HepG2 (cell line): ENCODE measurements around the gene HLCS. TPM values are rescaled to one million over a fixed set of nuclear protein-coding genes. Genes with fewer than 3 reads are reported as not detected.

Source experiments
- ATAC-seq: fragments of 200-7000 bp; cut with Tn5 transposase; 3 replicates; pipeline ENCODE4 v1.9.1; 2020; ENCODE audit warnings: mild to moderate bottlenecking, moderate library complexity
- BruUV-seq: library from RNA; stranded (reverse); fragments of 400-500 nt; replicated peaks from 2 replicates; lab custom pipeline; 2021; lab: Mats Ljungman, UMichigan
- CTCF ChIA-PET: fragments of 300-600 bp; formaldehyde crosslinking; extraction: SDS; loops from one replicate; lab custom pipeline; 2021; ENCODE audit warnings: low total read pairs, inconsistent platforms, low intra/inter-chr PET ratio; lab: Yijun Ruan, JAX
- POLR2A ChIA-PET: fragments of 350-600 bp; sonication (Branson Sonifier 250); formaldehyde crosslinking; loops from one replicate; lab custom pipeline; 2020; ENCODE audit warnings: antibody characterized with exemption, inconsistent platforms; lab: Yijun Ruan, JAX
- DNase-seq: peaks from one replicate; pipeline ENCODE4 v3.0.0-alpha.2; 2015; ENCODE audit warnings: low spot score
- FAIRE-seq: peaks from 3 replicates; lab custom pipeline; 2011; peaks lifted over from hg19 to GRCh38; lab: Jason Lieb, UNC
- H2AFZ ChIP-seq: one replicate; pipeline ENCODE4 v1.6.1; 2011; ENCODE audit warnings: low read length, inconsistent platforms
- H3K27ac ChIP-seq: fragments of 300-600 bp; 3 replicates; pipeline ENCODE4 v1.8.0; 2011; ENCODE audit warnings: mixed run types, mild to moderate bottlenecking, mixed read lengths, low read length, inconsistent platforms; ENCODE audit not compliant: insufficient read depth; ENCODE audit errors: extremely low read length
- H3K27me3 ChIP-seq, 2 experiments: fragments of 200-600 bp in 1 of 2; 2 replicates in 1 of 2; 3 replicates in 1 of 2; pipeline versions ENCODE4 v1.6.0 to v1.8.0; 2011; ENCODE audit warnings: low read length in 2 of 2, mild to moderate bottlenecking in 2 of 2, moderate library complexity in 2 of 2, inconsistent platforms in 1 of 2; ENCODE audit not compliant: insufficient read depth in 2 of 2, control insufficient read depth in 1 of 2
- H3K36me3 ChIP-seq, 2 experiments: fragments of 200-600 bp in 1 of 2; replicated peaks in 1 of 2; 2 replicates in 1 of 2; 3 replicates in 1 of 2; pipeline versions ENCODE4 v1.5.1 to v1.8.0; 2011; ENCODE audit warnings: low read length in 2 of 2, inconsistent platforms in 1 of 2; ENCODE audit not compliant: insufficient read depth in 2 of 2, control insufficient read depth in 1 of 2
- H3K4me1 ChIP-seq: 2 replicates; pipeline ENCODE4 v1.5.1; 2012; ENCODE audit warnings: low read length, inconsistent platforms; ENCODE audit not compliant: insufficient read depth
- H3K4me2 ChIP-seq: 2 replicates; pipeline ENCODE4 v1.6.0; 2011; ENCODE audit warnings: low read depth, low read length, inconsistent platforms
- H3K4me3 ChIP-seq, 3 experiments: fragments of 200-600 bp in 1 of 3; sonication (generic), shearing (Covaris generic) in 1 of 3; replicated peaks in 1 of 3; 2 replicates each; pipeline ENCODE4 v1.5.1; 2011 to 2016; ENCODE audit warnings: low read length in 3 of 3, inconsistent platforms in 2 of 3, low read depth in 2 of 3, mild to moderate bottlenecking in 2 of 3, control low read depth in 1 of 3, mixed read lengths in 1 of 3; ENCODE audit not compliant: insufficient read depth in 1 of 3
- H3K79me2 ChIP-seq: one replicate; pipeline ENCODE4 v1.6.1; 2011; ENCODE audit warnings: low read length, inconsistent platforms; ENCODE audit not compliant: insufficient read depth
- H3K9ac ChIP-seq: 2 replicates; pipeline ENCODE4 v1.6.0; 2011; ENCODE audit warnings: mild to moderate bottlenecking, low read depth, low read length, inconsistent platforms; ENCODE audit not compliant: insufficient read depth
- H3K9me3 ChIP-seq: 2 replicates; pipeline ENCODE4 v1.5.1; 2012; ENCODE audit warnings: mild to moderate bottlenecking, low read length
- H4K20me1 ChIP-seq: 2 replicates; pipeline ENCODE4 v1.6.0; 2011; ENCODE audit warnings: inconsistent platforms, mild to moderate bottlenecking, low read length, moderate library complexity; ENCODE audit not compliant: insufficient read depth
- NR2F2 ChIP-seq: IDR thresholded peaks from 2 replicates; pipeline ENCODE4 v1.6.1; 2012; ENCODE audit warnings: low read depth, inconsistent platforms, borderline replicate concordance
- ZBTB7A ChIP-seq: sonication (generic); formaldehyde crosslinking; IDR thresholded peaks from 2 replicates; pipeline ENCODE4 v1.8.0; 2022; ENCODE audit warnings: mild to moderate bottlenecking, missing genetic modification reagents
- ZMYM3 ChIP-seq: sonication (generic); formaldehyde crosslinking; IDR thresholded peaks from 2 replicates; pipeline ENCODE4 v1.5.1; 2020; ENCODE audit warnings: mild to moderate bottlenecking, missing genetic modification reagents
- ZNF253 ChIP-seq: sonication (generic); formaldehyde crosslinking; IDR thresholded peaks from 2 replicates; pipeline ENCODE4 v1.8.0; 2022; ENCODE audit warnings: mild to moderate bottlenecking, missing genetic modification reagents, borderline replicate concordance
- ZNF382 ChIP-seq: sonication (generic); formaldehyde crosslinking; IDR thresholded peaks from 2 replicates; pipeline ENCODE4 v1.5.0; 2020; ENCODE audit warnings: missing genetic modification reagents, mild to moderate bottlenecking, borderline replicate concordance
- WGBS: methylation state at CpG from one replicate; pipeline ENCODE4 v1.1.6; 2017; ENCODE audit warnings: low lambda C conversion rate; 5-methylcytosine and 5-hydroxymethylcytosine counted together
- in situ Hi-C: cut with HindIII; loops from 2 replicates; pipeline ENCODE4 v1.10.0; 2017; ENCODE audit warnings: low pct_unique_long_range_greater_than_20kb; ENCODE audit not compliant: extremely low pct_ligation_motif_present
- intact Hi-C: fragments of 100-400 bp; cut with micrococcal nuclease; formaldehyde crosslinking; loops from one replicate; pipeline ENCODE4 v1.10.0; 2022; ENCODE audit not compliant: unreplicated experiment
- polyA plus RNA-seq, 8 experiments: library from polyadenylated mRNA; depleted of rRNA in 3 of 8; stranded (reverse) in 7 of 8; unstranded in 1 of 8; fragments of >200 nt; fragmentation: Illumina TruSeq in 4 of 8; extraction: Trizol in 4 of 8; gene quantifications; 2 replicates each; pipeline versions ENCODE4 v1.2.1 to v1.2.3, GENCODE V29; 2011 to 2016; ENCODE audit warnings: low read depth in 4 of 8, missing spikeins in 1 of 8, mixed read lengths in 1 of 8; ENCODE audit not compliant: insufficient read depth in 1 of 8
- total RNA-seq, 5 experiments: library from RNA; depleted of rRNA; stranded (reverse); fragments of >200 nt; fragmentation: Illumina TruSeq; extraction: Trizol; gene quantifications; 2 replicates each; pipeline ENCODE4 v1.2.3, GENCODE V29; 2016; ENCODE audit warnings: low read depth in 1 of 5
- TF ChIP-seq, protein P1 (sequence below): IDR thresholded peaks from 2 replicates; pipeline ENCODE4 v1.6.1; 2016; ENCODE audit warnings: low read depth, missing genetic modification reagents, missing compliant biosample characterization

HLCS gene
- total and polyA plus RNA-seq, 2 of the 13 experiments (the other 11 are each of a cell fraction or from before 2014, with no cell fraction given) = 7.9 to 12.3 TPM

DNA sequence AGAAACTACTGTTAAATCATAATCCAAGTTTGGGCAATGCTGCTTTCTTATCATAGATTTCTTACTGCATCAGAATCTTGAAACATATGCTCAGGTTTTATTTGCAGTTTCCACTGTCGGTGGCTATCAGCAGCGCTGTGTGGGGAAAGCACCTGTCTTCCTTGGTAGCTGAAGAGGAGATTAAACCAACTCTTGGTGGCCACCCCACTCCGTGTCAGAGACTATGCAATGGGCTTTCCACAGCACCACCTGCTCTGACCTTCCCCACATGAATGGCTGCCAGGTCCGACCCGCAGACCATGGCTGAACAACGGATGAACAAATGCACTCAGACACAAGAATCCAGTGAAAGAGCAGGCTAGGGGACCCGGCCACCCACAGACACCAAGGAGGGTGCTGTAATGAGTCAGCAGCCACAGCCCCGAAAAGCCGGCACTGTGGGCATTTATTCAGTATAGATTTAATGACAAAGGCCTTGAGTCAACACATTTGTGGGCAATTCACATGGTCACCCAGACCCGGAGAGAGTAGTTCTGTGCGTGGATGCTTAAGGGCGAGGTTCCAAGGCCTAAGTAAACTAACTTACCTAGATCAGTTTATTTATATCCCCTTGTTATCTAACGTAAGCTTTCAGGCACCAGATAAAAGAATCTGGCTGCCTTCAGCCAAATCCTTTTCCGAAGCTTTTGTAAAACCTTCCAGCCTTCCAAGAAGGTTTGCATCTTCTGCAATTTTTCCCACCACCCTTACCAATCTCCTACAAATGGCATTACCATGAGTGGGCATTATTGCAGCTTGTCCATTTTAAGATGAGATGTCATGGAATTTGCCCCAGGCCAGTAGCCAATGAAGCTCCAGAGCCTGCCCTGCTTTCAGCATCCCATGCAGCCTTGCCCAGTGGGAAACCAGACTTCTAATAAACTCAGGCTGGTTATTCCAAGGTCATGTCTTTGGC is 82.7 kb downstream of the HLCS start:
- in situ Hi-C loops (no loop called here), intact Hi-C loops (no loop called here)
- Histone ChIP-seq H3K27ac (no peak overlapping the region), H3K4me2 (no peak overlapping the region), H3K9ac (no peak overlapping the region), H3K36me3 (no peaks in the 10 kb centered on the region; a peak in 2 of 5 replicates), H4K20me1 (no peaks in the 10 kb centered on the region), H3K4me1 (peaks cover 14% of the 10 kb centered on the region), H2AFZ (no peak overlapping the region), H3K9me3 (peaks cover 17% of the 10 kb centered on the region), H3K79me2 (no peaks in the 10 kb centered on the region), H3K27me3 (no peaks in the 10 kb centered on the region), H3K4me3 (no peak overlapping the region)
- TF ChIP-seq ZNF253 (0 out of 2 replicates have a peak, but pooled peaks have one; percentile 50), ZMYM3 (CRISPR knock-in tag) (no peak), NR2F2 (no peak), ZBTB7A (CRISPR knock-in tag) (no peak), ZNF382 (no peak)
- TF ChIP-seq, protein P1, sequence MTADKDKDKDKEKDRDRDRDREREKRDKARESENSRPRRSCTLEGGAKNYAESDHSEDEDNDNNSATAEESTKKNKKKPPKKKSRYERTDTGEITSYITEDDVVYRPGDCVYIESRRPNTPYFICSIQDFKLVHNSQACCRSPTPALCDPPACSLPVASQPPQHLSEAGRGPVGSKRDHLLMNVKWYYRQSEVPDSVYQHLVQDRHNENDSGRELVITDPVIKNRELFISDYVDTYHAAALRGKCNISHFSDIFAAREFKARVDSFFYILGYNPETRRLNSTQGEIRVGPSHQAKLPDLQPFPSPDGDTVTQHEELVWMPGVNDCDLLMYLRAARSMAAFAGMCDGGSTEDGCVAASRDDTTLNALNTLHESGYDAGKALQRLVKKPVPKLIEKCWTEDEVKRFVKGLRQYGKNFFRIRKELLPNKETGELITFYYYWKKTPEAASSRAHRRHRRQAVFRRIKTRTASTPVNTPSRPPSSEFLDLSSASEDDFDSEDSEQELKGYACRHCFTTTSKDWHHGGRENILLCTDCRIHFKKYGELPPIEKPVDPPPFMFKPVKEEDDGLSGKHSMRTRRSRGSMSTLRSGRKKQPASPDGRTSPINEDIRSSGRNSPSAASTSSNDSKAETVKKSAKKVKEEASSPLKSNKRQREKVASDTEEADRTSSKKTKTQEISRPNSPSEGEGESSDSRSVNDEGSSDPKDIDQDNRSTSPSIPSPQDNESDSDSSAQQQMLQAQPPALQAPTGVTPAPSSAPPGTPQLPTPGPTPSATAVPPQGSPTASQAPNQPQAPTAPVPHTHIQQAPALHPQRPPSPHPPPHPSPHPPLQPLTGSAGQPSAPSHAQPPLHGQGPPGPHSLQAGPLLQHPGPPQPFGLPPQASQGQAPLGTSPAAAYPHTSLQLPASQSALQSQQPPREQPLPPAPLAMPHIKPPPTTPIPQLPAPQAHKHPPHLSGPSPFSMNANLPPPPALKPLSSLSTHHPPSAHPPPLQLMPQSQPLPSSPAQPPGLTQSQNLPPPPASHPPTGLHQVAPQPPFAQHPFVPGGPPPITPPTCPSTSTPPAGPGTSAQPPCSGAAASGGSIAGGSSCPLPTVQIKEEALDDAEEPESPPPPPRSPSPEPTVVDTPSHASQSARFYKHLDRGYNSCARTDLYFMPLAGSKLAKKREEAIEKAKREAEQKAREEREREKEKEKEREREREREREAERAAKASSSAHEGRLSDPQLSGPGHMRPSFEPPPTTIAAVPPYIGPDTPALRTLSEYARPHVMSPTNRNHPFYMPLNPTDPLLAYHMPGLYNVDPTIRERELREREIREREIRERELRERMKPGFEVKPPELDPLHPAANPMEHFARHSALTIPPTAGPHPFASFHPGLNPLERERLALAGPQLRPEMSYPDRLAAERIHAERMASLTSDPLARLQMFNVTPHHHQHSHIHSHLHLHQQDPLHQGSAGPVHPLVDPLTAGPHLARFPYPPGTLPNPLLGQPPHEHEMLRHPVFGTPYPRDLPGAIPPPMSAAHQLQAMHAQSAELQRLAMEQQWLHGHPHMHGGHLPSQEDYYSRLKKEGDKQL = no peak
- FAIRE-seq (no peak), DNase-seq (no peak), ATAC-seq (no peak)
- POLR2A ChIA-PET = no interaction called here
- BruUV-seq = no TSS peak
- 94% methylated on average over 14 of the region's 14 CpGs for WGBS
- CTCF ChIA-PET = no interaction called here
